Right atrium auricular region (tissue), 2 donors: ENCODE measurements around the gene ATXN10. TPM values are rescaled to one million over a fixed set of nuclear protein-coding genes. Genes with fewer than 3 reads are reported as not detected.

Source experiments
- DNase-seq: peaks from one replicate; pipeline ENCODE4 v3.0.0-alpha.2; 2019; ENCODE audit warnings: low spot score
- H3K27ac ChIP-seq, 2 donors: fragments of 200-600 bp; sonication (generic); 1 replicate in 1 of 2; 2 replicates in 1 of 2; pipeline ENCODE4 v1.5.1; 2016 to 2019
- H3K27me3 ChIP-seq, 2 donors: fragments of 200-600 bp; sonication (generic); one replicate each; pipeline versions ENCODE4 v1.5.1 to v1.6.0; 2017 to 2019
- H3K36me3 ChIP-seq: fragments of 200-600 bp; sonication (generic); one replicate; pipeline ENCODE4 v1.5.1; 2016
- H3K4me1 ChIP-seq, 2 donors: fragments of 200-600 bp; sonication (generic); one replicate each; pipeline versions ENCODE4 v1.5.1 to v1.6.0; 2017 to 2019
- H3K4me3 ChIP-seq, 2 donors: fragments of 200-600 bp; sonication (generic); 1 replicate in 1 of 2; 2 replicates in 1 of 2; pipeline ENCODE4 v1.5.1; 2017 to 2019; ENCODE audit warnings: mild to moderate bottlenecking in 1 of 2, moderate library complexity in 1 of 2
- H3K9me3 ChIP-seq, 2 donors: fragments of 200-600 bp; sonication (generic); one replicate each; pipeline ENCODE4 v1.5.1; 2019
- total RNA-seq, 2 donors: library from RNA; depleted of rRNA; stranded (reverse); fragments of >200 nt; gene quantifications; one replicate each; pipeline ENCODE4 v1.1.0, GENCODE V29; 2016
- TF ChIP-seq, protein P1 (sequence below), 2 donors: fragments of 200-600 bp; sonication (generic); IDR thresholded peaks; one replicate each; pipeline ENCODE4 v1.5.1; 2019; ENCODE audit warnings: antibody characterized with exemption in 2 of 2

ATXN10 gene
- total RNA-seq, 2 donors from 2014 or later: 85.3 to 88.5 TPM

DNA sequence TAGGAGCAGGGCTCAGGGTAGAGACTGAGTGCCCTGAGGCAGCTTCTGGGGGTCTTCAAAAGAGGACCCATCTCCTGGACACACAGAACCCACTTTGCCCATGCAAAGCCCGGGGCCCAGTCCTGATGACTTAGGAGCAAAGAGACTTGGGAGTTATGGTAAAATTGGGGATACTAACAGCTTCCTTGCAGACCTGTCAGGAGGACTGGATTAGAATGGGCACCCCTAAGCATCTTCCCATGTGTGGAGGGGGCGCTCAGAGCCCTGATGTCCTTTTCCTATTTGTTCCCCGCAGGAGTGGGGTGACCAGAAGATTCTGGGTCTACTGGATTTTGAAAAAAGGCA lies 205.4 kb downstream of the ATXN10 start:
- Histone ChIP-seq H3K4me3 (no peak overlapping the region), H3K9me3 (peaks cover 0 to 10% of the 10 kb centered on the region in 2 donors), H3K27me3 (no peaks in the 10 kb centered on the region), H3K4me1 (peaks cover 0 to 35% of the 10 kb centered on the region in 2 donors), H3K27ac (no peak overlapping the region), H3K36me3 (no peaks in the 10 kb centered on the region)
- DNase-seq: no peak
- TF ChIP-seq, protein P1, sequence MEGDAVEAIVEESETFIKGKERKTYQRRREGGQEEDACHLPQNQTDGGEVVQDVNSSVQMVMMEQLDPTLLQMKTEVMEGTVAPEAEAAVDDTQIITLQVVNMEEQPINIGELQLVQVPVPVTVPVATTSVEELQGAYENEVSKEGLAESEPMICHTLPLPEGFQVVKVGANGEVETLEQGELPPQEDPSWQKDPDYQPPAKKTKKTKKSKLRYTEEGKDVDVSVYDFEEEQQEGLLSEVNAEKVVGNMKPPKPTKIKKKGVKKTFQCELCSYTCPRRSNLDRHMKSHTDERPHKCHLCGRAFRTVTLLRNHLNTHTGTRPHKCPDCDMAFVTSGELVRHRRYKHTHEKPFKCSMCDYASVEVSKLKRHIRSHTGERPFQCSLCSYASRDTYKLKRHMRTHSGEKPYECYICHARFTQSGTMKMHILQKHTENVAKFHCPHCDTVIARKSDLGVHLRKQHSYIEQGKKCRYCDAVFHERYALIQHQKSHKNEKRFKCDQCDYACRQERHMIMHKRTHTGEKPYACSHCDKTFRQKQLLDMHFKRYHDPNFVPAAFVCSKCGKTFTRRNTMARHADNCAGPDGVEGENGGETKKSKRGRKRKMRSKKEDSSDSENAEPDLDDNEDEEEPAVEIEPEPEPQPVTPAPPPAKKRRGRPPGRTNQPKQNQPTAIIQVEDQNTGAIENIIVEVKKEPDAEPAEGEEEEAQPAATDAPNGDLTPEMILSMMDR (IDR thresholded peaks at IDR 0.05): no peak

DNA sequence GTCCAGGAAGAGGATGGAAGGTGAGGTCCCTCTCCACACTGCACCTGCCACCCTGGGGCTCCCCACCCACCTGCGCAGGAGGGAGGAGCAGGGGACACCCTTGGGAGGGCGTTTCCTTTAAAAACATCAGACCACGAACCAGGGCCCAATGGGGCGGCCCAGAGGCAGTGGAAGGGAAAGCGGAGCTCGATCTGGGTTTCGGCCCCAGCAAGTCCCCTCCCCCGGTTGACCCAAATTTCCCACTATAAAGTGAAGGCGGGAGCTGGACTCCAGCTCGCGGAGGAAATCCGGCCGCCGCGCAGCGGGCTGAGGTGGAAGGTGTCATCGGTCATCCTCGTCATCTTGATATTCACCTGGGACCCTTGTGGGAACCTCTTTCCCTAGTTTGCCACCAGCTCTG lies 206.0 kb downstream of the ATXN10 start:
- TF ChIP-seq, protein P1 (IDR thresholded peaks at IDR 0.05): no peak
- Histone ChIP-seq H3K27ac (no peak overlapping the region), H3K27me3 (no peaks in the 10 kb centered on the region), H3K36me3 (no peaks in the 10 kb centered on the region), H3K9me3 (peaks cover 0 to 6% of the 10 kb centered on the region in 2 donors), H3K4me1 (peaks cover 0 to 35% of the 10 kb centered on the region in 2 donors), H3K4me3 (no peak overlapping the region)
- DNase-seq: no peak

DNA sequence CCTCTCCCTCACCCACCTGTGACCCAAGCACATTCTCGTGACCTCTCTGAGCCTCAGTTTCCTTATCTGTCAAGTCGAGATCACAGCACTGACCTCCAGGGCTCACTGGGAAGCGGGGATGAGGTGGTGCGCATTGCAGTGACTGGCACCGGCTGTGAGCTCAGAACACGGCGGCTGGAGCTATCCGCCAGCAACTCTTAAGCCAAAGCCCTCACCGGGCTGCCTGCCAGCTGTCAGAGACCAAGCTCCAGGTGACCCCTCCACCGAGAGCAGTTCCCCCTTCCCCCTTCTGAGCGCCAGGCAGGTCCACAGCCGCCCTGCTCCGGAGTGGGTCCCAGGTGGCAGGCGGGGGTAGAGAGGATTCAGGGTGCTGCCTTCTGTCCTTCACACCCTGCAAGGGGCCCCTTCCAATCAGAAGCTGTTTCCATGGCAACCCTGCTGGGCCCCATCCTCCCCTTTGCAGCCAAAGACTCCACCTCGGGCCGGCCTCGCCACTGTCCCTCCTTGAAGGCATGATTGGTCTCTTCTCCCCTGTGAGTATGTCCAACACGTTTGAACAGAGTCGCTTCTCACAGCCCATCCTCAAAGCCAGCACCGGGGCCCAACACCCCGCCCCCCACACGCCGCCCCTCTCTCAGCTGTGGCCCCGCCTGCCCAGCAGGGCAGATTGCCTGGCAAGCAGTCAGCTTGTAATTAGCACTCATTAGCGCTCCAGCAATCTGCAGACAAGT lies 206.6 kb downstream of the ATXN10 start:
- TF ChIP-seq, protein P1 (IDR thresholded peaks at IDR 0.05): no peak
- no peak for DNase-seq
- Histone ChIP-seq H3K36me3 (no peaks in the 10 kb centered on the region), H3K27me3 (no peaks in the 10 kb centered on the region), H3K4me1 (peaks cover 0 to 35% of the 10 kb centered on the region in 2 donors), H3K27ac (no peak overlapping the region), H3K9me3 (peaks cover 0 to under 1% of the 10 kb centered on the region in 2 donors), H3K4me3 (no peak overlapping the region)

DNA sequence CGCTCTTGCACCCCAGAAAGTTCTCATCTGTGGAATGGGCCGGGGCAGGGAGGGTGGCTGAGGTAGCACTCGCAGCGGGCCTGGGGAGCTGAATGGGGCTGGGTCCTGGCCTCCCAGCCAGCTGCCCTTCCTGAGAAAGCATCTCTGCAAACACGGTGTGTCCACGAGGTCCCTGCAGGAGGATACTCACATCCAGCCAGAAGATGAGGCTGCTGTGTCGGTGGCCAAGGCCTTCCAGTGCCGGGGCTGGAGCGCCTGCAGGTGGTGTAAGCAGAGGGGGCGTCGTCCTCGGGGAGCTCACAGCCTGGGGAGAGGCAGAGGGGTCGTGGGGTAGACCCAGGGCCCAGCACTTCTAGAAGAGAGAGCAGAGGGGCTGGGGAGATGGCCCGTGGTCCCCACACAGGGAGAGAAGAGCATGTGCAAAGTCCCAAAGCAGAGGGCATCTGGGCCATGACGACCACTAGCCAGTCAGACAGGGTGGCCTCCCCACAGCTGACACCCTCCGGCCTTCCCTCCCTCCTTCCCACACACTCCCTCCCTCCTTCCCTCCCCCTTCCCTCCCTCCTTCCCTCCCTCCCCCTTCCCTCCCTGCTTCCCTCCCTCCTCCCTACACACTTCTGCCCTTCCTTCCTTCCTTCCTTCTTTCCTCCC lies 207.4 kb downstream of the ATXN10 start:
- no peak overlapping the region for H3K27ac ChIP-seq
- H3K36me3 ChIP-seq: no peaks in the 10 kb centered on the region
- TF ChIP-seq, protein P1 (IDR thresholded peaks at IDR 0.05): no peak
- no peak for DNase-seq
- no peaks in the 10 kb centered on the region for H3K9me3 ChIP-seq
- peaks cover 0 to 35% of the 10 kb centered on the region in 2 donors for H3K4me1 ChIP-seq
- H3K4me3 ChIP-seq: no peak overlapping the region
- H3K27me3 ChIP-seq: no peaks in the 10 kb centered on the region

DNA sequence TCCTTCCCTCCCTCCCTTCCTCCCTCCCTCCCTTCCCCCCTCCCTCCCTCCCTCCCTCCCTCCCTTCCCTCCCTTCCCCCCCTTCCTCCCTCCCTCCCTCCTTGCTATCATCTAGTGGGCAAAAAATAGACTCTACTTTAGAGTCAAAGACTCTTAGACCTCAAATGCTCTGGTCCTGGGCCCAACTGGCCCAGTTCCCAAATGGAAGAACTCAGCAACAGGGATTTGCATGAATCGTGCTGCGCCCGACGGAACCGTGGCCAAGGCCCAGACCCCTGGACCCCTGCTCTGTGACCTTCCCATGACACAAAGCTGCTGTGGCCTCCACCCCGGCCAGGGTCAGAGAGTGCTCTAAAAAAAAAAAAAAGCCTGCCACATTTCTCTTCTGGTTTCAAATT lies 207.9 kb downstream of the ATXN10 start:
- Histone ChIP-seq H3K36me3 (no peaks in the 10 kb centered on the region), H3K4me3 (no peak overlapping the region), H3K27me3 (no peaks in the 10 kb centered on the region), H3K9me3 (no peaks in the 10 kb centered on the region), H3K4me1 (peaks cover 0 to 40% of the 10 kb centered on the region in 2 donors), H3K27ac (no peak overlapping the region)
- TF ChIP-seq, protein P1 (IDR thresholded peaks at IDR 0.05): no peak
- no peak for DNase-seq
